ENCODE measurements around the gene CDK17. TPM values are rescaled to one million over a fixed set of nuclear protein-coding genes. Genes with fewer than 3 reads are reported as not detected.
"Not testable (repeated sequence)": the region's sequence is repeated elsewhere in the genome, so short reads cannot be mapped to it uniquely, and the experiment has no call there.

Gene CDK17
- total and polyA plus RNA-seq, 4 experiments from 2014 or later, result 30.5 to 67.4 (median 49.2) TPM

DNA sequence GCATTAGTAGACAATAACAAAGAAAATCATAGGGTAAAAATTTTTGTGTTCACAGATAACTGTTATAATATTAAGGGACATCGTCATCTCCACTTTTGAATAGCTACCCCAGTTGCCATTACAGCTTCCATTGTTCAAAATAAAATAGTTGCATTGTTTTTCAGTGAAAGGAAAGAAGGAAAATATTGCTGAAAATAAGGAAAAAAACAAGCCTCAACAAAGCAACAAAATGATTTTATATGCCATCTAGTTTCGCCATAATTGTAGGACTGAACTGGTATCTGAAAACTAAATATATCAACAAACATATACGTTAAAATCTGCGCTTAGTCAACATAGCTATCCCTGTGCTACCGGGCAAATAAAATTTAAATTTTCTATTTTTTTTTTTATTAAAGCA, 3.3 kb downstream of the CDK17 start:
- Histone ChIP-seq H3K36me3 (ENCODE audit: insufficient read depth, low read length) (no peaks in the 10 kb centered on the region), H3K4me3 (ENCODE audit: low read length in 2 of 2) (no peak overlapping the region), H3K9me3 (ENCODE audit: control insufficient read depth in 1 of 2, low read length in 2 of 2) (no peaks in the 10 kb centered on the region), H3K27ac (ENCODE audit: low read depth, low read length) (no peak overlapping the region), H3K27me3 (ENCODE audit: insufficient read depth, low read length) (no peaks in the 10 kb centered on the region), H3K4me1 (ENCODE audit: insufficient read depth, low read length) (peaks cover 61% of the 10 kb centered on the region)
- ChIA-PET CTCF (ENCODE audit: partially characterized antibody) (interaction anchor here (0.6 to 6.2 kb wide), 9 partner anchors 8 to 399 kb away, joined by 3 to 74 read pairs (median 6); partner anchors contain the start of gene CFAP54), POLR2A (ENCODE audit: partially characterized antibody) (interaction anchor here (3.6 to 6.2 kb wide), 2 partner anchors 8 to 17 kb away, joined by 16 to 81 read pairs; no protein-coding TSS in a partner anchor)
- Mint-ChIP-seq H3K4me1 (peaks cover 37 to 72% (median 55%) of the 10 kb centered on the region in 4 donors), H3K27ac (peak overlapping the region in 4 of 7 donors; percentile 48 to 96 (median 67)), H3K27me3 (no peaks in the 10 kb centered on the region), H3K9me3 (peaks cover 0 to 1% (median 0%) of the 10 kb centered on the region in 8 donors), H3K4me3 (peak overlapping the region; percentile 10 to 97 (median 52)), H3K36me3 (peaks cover 0 to 21% of the 10 kb centered on the region in 2 donors)
- no peak for DNase-seq
- intact Hi-C loops (cut with micrococcal nuclease), result loop anchor here (1.0 to 5.0 kb wide), 3 partner anchors 19 to 100 kb away; no protein-coding TSS in a partner anchor

DNA sequence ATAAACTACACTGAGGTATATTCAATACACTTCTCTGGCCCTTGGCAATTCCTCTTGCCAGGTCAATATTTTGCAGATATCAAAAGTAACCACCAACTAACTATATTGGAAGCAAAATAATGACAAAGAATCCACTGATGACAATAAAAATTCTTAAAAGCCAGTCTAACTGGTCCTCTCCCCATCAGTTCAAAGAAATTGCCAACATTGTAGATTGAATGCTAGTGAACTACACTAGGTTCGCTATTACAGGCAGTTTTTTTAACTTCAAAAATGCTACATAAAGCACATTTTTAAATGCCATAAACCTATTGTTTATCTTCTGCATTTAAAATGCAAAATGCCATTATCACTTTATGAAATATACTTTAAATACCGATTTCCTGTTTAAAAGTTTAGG, 4.0 kb downstream of the CDK17 start:
- H3K4me1 Mint-ChIP-seq, result peaks cover 36 to 71% (median 54%) of the 10 kb centered on the region in 4 donors
- H3K36me3 Mint-ChIP-seq, result peaks cover 3 to 20% of the 10 kb centered on the region in 2 donors
- no peaks in the 10 kb centered on the region for H3K27me3 ChIP-seq (ENCODE audit: insufficient read depth, low read length)
- no peak for DNase-seq
- H3K4me3 ChIP-seq (ENCODE audit: low read length in 2 of 2), result no peak overlapping the region
- H3K9me3 ChIP-seq (ENCODE audit: control insufficient read depth in 1 of 2, low read length in 2 of 2), result no peaks in the 10 kb centered on the region
- intact Hi-C loops (cut with micrococcal nuclease), result loop anchor here (1.0 to 5.0 kb wide), 3 partner anchors 18 to 99 kb away; no protein-coding TSS in a partner anchor
- H3K36me3 ChIP-seq (ENCODE audit: insufficient read depth, low read length), result no peaks in the 10 kb centered on the region
- no peaks in the 10 kb centered on the region for H3K27me3 Mint-ChIP-seq
- peak overlapping the region in 2 of 7 donors; percentile 27 to 96 for H3K27ac Mint-ChIP-seq
- CTCF ChIA-PET (ENCODE audit: partially characterized antibody), result interaction anchor here (6.2 kb wide), 1 partner anchor 120 kb away, joined by 74 read pairs; no protein-coding TSS in a partner anchor
- POLR2A ChIA-PET (ENCODE audit: partially characterized antibody), result interaction anchor here (6.2 kb wide), 1 partner anchor 17 kb away, joined by 81 read pairs; no protein-coding TSS in a partner anchor
- peak overlapping the region in 2 of 8 donors; percentile 14 to 65 for H3K4me3 Mint-ChIP-seq
- H3K9me3 Mint-ChIP-seq, result peaks cover 0 to 1% (median 0%) of the 10 kb centered on the region in 8 donors
- H3K27ac ChIP-seq (ENCODE audit: low read depth, low read length), result no peak overlapping the region
- peaks cover 60% of the 10 kb centered on the region for H3K4me1 ChIP-seq (ENCODE audit: insufficient read depth, low read length)

GRCh38 chr12:96395236-96395635, 5.0 kb downstream of the CDK17 start:
- peaks cover 3 to 12% of the 10 kb centered on the region in 2 donors for H3K36me3 Mint-ChIP-seq
- no peaks in the 10 kb centered on the region for H3K36me3 ChIP-seq (ENCODE audit: insufficient read depth, low read length)
- no peaks in the 10 kb centered on the region for H3K27me3 Mint-ChIP-seq
- DNase-seq, result no peak
- no peak overlapping the region for H3K27ac ChIP-seq (ENCODE audit: low read depth, low read length)
- H3K9me3 ChIP-seq (ENCODE audit: control insufficient read depth in 1 of 2, low read length in 2 of 2), result no peaks in the 10 kb centered on the region
- peaks cover 38 to 69% (median 57%) of the 10 kb centered on the region in 4 donors for H3K4me1 Mint-ChIP-seq
- peak overlapping the region in 3 of 8 donors; percentile 3 to 39 (median 22) for H3K4me3 Mint-ChIP-seq
- POLR2A ChIA-PET (ENCODE audit: partially characterized antibody), result interaction anchor here (0.6 to 1.6 kb wide), 2 partner anchors 17 to 319 kb away, joined by 3 to 4 read pairs; no protein-coding TSS in a partner anchor
- peak overlapping the region in 2 of 7 donors; percentile 64 to 96 for H3K27ac Mint-ChIP-seq
- peaks cover 0 to under 1% (median 0%) of the 10 kb centered on the region in 8 donors for H3K9me3 Mint-ChIP-seq
- intact Hi-C loops (cut with micrococcal nuclease), result loop anchor here (5.0 kb wide), 2 partner anchors 33 to 98 kb away; no protein-coding TSS in a partner anchor
- CTCF ChIA-PET (ENCODE audit: partially characterized antibody), result interaction anchor here (2.6 kb wide), 1 partner anchor 16 kb away, joined by 6 read pairs; no protein-coding TSS in a partner anchor
- H3K27me3 ChIP-seq (ENCODE audit: insufficient read depth, low read length), result no peaks in the 10 kb centered on the region
- peaks cover 60% of the 10 kb centered on the region for H3K4me1 ChIP-seq (ENCODE audit: insufficient read depth, low read length)
- no peak overlapping the region for H3K4me3 ChIP-seq (ENCODE audit: low read length in 2 of 2)

- H3K27ac ChIP-seq (ENCODE audit: low read depth, low read length); DNase-seq; H3K9me3 Mint-ChIP-seq; H3K27me3 ChIP-seq (ENCODE audit: insufficient read depth, low read length); H3K27me3 Mint-ChIP-seq; H3K4me3 Mint-ChIP-seq; H3K27ac Mint-ChIP-seq; H3K36me3 ChIP-seq (ENCODE audit: insufficient read depth, low read length); H3K4me3 ChIP-seq (ENCODE audit: low read length in 2 of 2); H3K9me3 ChIP-seq (ENCODE audit: control insufficient read depth in 1 of 2, low read length in 2 of 2); intact Hi-C loops (cut with micrococcal nuclease): not testable (repeated sequence)
- H3K36me3 Mint-ChIP-seq, result peaks cover 3 to 11% of the 10 kb centered on the region in 2 donors
- POLR2A ChIA-PET (ENCODE audit: partially characterized antibody), result interaction anchor here (0.6 to 1.0 kb wide), 2 partner anchors 31 to 95 kb away, joined by 3 to 4 read pairs; no protein-coding TSS in a partner anchor
- CTCF ChIA-PET (ENCODE audit: partially characterized antibody), result interaction anchor here (0.9 to 2.6 kb wide), 2 partner anchors 14 to 178 kb away, joined by 3 to 6 read pairs; no protein-coding TSS in a partner anchor
- H3K4me1 ChIP-seq (ENCODE audit: insufficient read depth, low read length), result peaks cover 67% of the 10 kb centered on the region
- H3K4me1 Mint-ChIP-seq, result peaks cover 45 to 75% (median 65%) of the 10 kb centered on the region in 4 donors
Measured at GRCh38 chr12:96393229-96393628, 7.0 kb downstream of the CDK17 start.

- no peaks in the 10 kb centered on the region for H3K9me3 Mint-ChIP-seq
- intact Hi-C loops (cut with micrococcal nuclease), result no loop called here
- no peak overlapping the region for H3K27ac ChIP-seq (ENCODE audit: low read depth, low read length)
- H3K27me3 ChIP-seq (ENCODE audit: insufficient read depth, low read length), result no peaks in the 10 kb centered on the region
- peak overlapping the region in 2 of 7 donors; percentile 14 to 85 for H3K27ac Mint-ChIP-seq
- ChIA-PET POLR2A (ENCODE audit: partially characterized antibody) (no interaction called here), CTCF (ENCODE audit: partially characterized antibody) (no interaction called here)
- peaks cover 65% of the 10 kb centered on the region for H3K4me1 ChIP-seq (ENCODE audit: insufficient read depth, low read length)
- no peaks in the 10 kb centered on the region for H3K36me3 ChIP-seq (ENCODE audit: insufficient read depth, low read length)
- no peaks in the 10 kb centered on the region for H3K9me3 ChIP-seq (ENCODE audit: control insufficient read depth in 1 of 2, low read length in 2 of 2)
- peaks cover 40 to 75% (median 63%) of the 10 kb centered on the region in 4 donors for H3K4me1 Mint-ChIP-seq
- H3K36me3 Mint-ChIP-seq, result peaks cover 6 to 15% of the 10 kb centered on the region in 2 donors
- no peak for DNase-seq
- no peak overlapping the region for H3K4me3 ChIP-seq (ENCODE audit: low read length in 2 of 2)
- H3K27me3 Mint-ChIP-seq, result no peaks in the 10 kb centered on the region
- peak overlapping the region in 2 of 8 donors; percentile 28 to 31 for H3K4me3 Mint-ChIP-seq
Measured at GRCh38 chr12:96392397-96392796, 7.8 kb downstream of the CDK17 start.

DNA sequence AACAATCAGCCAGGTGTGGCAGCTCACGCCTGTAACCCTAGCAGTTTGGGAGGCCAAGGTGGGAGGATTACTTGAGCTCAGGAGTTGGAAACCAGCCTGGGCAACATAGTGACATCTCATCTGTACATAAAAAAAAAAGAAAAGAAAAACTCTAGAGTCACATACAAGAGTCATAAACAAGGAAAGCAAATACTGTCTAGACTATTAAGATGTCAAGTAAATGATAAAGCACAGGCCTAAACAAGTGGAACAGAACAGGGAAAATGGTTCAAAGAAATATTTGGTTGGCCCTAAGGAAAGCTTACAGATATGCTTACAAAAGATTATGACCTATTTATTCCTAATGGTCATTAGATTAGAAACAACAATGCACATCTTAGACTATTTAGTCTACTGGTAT, 12.3 kb downstream of the CDK17 start:
- Histone ChIP-seq H3K4me1 (ENCODE audit: insufficient read depth, low read length) (peaks cover 68% of the 10 kb centered on the region), H3K4me3 (ENCODE audit: low read length in 2 of 2) (no peak overlapping the region), H3K27ac (ENCODE audit: low read depth, low read length) (no peak overlapping the region), H3K9me3 (ENCODE audit: control insufficient read depth in 1 of 2, low read length in 2 of 2) (no peaks in the 10 kb centered on the region), H3K36me3 (ENCODE audit: insufficient read depth, low read length) (no peaks in the 10 kb centered on the region), H3K27me3 (ENCODE audit: insufficient read depth, low read length) (no peaks in the 10 kb centered on the region)
- Mint-ChIP-seq H3K4me1 (peaks cover 46 to 76% (median 69%) of the 10 kb centered on the region in 4 donors), H3K9me3 (peaks cover 0 to 3% (median 0%) of the 10 kb centered on the region in 8 donors), H3K36me3 (peaks cover 21 to 23% of the 10 kb centered on the region in 2 donors), H3K27ac (peak overlapping the region in 2 of 7 donors; percentile 2 to 52), H3K4me3 (peak overlapping the region in 2 of 8 donors; percentile 23 to 71), H3K27me3 (no peaks in the 10 kb centered on the region)
- intact Hi-C loops (cut with micrococcal nuclease), result no loop called here
- DNase-seq, result no peak
- ChIA-PET POLR2A (ENCODE audit: partially characterized antibody) (interaction anchor here (1.1 to 2.2 kb wide), 2 partner anchors 10 to 47 kb away, joined by 3 to 16 read pairs; partner anchors contain the start of gene CDK17), CTCF (ENCODE audit: partially characterized antibody) (interaction anchor here (6.9 kb wide), 1 partner anchor 11 kb away, joined by 45 read pairs; the partner anchor contains the start of gene CDK17)

DNA sequence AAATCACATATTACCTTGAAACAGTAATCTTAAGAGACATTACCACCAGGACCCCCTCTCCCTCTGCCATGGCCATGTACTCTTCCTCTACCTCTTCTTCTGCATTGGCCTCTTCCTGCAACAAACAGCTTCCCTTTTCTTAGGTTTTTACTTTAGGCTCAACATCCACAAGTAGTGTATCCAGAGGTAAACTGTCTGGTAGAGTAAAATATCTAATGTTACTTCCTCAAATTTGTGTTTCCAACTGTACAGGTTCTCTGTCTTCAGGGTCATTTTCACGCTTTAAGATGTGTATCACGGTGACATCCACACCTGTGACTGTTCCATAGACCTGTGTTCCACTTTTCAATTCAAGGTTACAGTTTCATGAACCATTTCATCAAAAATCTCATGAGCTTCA, 13.4 kb downstream of the CDK17 start:
- POLR2A ChIA-PET (ENCODE audit: partially characterized antibody), result interaction anchor here (0.6 to 4.3 kb wide), 3 partner anchors 9 to 172 kb away, joined by 4 to 24 read pairs (median 4); partner anchors contain the start of gene CDK17
- peak overlapping the region in 4 of 8 donors; percentile 10 to 73 (median 62) for H3K4me3 Mint-ChIP-seq

More for the DNA sequence above, 13.4 kb downstream of the CDK17 start:
- H3K27ac ChIP-seq (ENCODE audit: low read depth, low read length), result no peak overlapping the region
- no peaks in the 10 kb centered on the region for H3K27me3 Mint-ChIP-seq
- peaks cover 0 to 9% (median 0%) of the 10 kb centered on the region in 8 donors for H3K9me3 Mint-ChIP-seq
- H3K27me3 ChIP-seq (ENCODE audit: insufficient read depth, low read length), result no peaks in the 10 kb centered on the region
- no peak for DNase-seq
- CTCF ChIA-PET (ENCODE audit: partially characterized antibody), result interaction anchor here (1.0 to 6.9 kb wide), 2 partner anchors 13 to 171 kb away, joined by 3 to 45 read pairs; partner anchors contain the start of gene CDK17
- intact Hi-C loops (cut with micrococcal nuclease), result no loop called here
- H3K36me3 ChIP-seq (ENCODE audit: insufficient read depth, low read length), result no peaks in the 10 kb centered on the region
- H3K4me1 ChIP-seq (ENCODE audit: insufficient read depth, low read length), result peaks cover 67% of the 10 kb centered on the region
- peaks cover 52 to 80% (median 71%) of the 10 kb centered on the region in 4 donors for H3K4me1 Mint-ChIP-seq
- H3K9me3 ChIP-seq (ENCODE audit: control insufficient read depth in 1 of 2, low read length in 2 of 2), result no peaks in the 10 kb centered on the region
- H3K4me3 ChIP-seq (ENCODE audit: low read length in 2 of 2), result no peak overlapping the region
- peaks cover 23% of the 10 kb centered on the region in 2 donors for H3K36me3 Mint-ChIP-seq
- H3K27ac Mint-ChIP-seq, result peak overlapping the region in 4 of 7 donors; percentile 50 to 79 (median 66)

Measured in CD4-positive, alpha-beta memory T cell (primary cell).